IPS-18a (cell line): ENCODE data around the gene RGS18.
"Not testable (repeated sequence)": the region's sequence is repeated elsewhere in the genome, so short reads cannot be mapped to it uniquely, and the experiment has no call there.

Experiments
- H3K27ac ChIP-seq: one replicate; pipeline ENCODE4 v1.5.1; 2013; ENCODE audit warnings: low read length
- H3K27me3 ChIP-seq: one replicate; pipeline ENCODE4 v1.6.1; 2013; ENCODE audit warnings: mild to moderate bottlenecking, low read length; ENCODE audit not compliant: control insufficient read depth, insufficient read depth
- H3K36me3 ChIP-seq: one replicate; pipeline ENCODE4 v1.6.1; 2013; ENCODE audit warnings: low read depth, low read length; ENCODE audit not compliant: control insufficient read depth
- H3K4me1 ChIP-seq: one replicate; pipeline ENCODE4 v1.6.1; 2013; ENCODE audit warnings: low read depth, low read length; ENCODE audit not compliant: control insufficient read depth
- H3K4me3 ChIP-seq: one replicate; pipeline ENCODE4 v1.5.1; 2013; ENCODE audit warnings: low read length
- H3K9ac ChIP-seq: one replicate; pipeline ENCODE4 v1.6.1; 2013; ENCODE audit warnings: mild to moderate bottlenecking, low read length, moderate library complexity
- H3K9me3 ChIP-seq: one replicate; pipeline ENCODE4 v1.6.1; 2013; ENCODE audit warnings: low read depth, low read length; ENCODE audit not compliant: control insufficient read depth

Gene RGS18

GRCh38 chr1:192140382-192140781, 17.9 kb upstream of the RGS18 start:
- Histone ChIP-seq H3K27ac (no peak overlapping the region), H3K9ac (no peak overlapping the region), H3K4me3 (no peak overlapping the region), H3K27me3 (no peaks in the 10 kb centered on the region), H3K4me1 (no peaks in the 10 kb centered on the region), H3K36me3 (no peaks in the 10 kb centered on the region), H3K9me3 (no peaks in the 10 kb centered on the region)

GRCh38 chr1:192147221-192147620, 11.0 kb upstream of the RGS18 start:
- Histone ChIP-seq H3K27me3 (no peaks in the 10 kb centered on the region), H3K9me3 (no peaks in the 10 kb centered on the region), H3K27ac (no peak overlapping the region), H3K36me3 (no peaks in the 10 kb centered on the region), H3K4me1 (peaks cover 7% of the 10 kb centered on the region), H3K4me3 (no peak overlapping the region), H3K9ac (no peak overlapping the region)

- H3K9me3 ChIP-seq, result no peaks in the 10 kb centered on the region
- H3K36me3 ChIP-seq, result no peaks in the 10 kb centered on the region
- no peak overlapping the region for H3K27ac ChIP-seq
- peaks cover 7% of the 10 kb centered on the region for H3K4me1 ChIP-seq
- H3K4me3 ChIP-seq, result no peak overlapping the region
- H3K9ac ChIP-seq, result no peak overlapping the region
- H3K27me3 ChIP-seq, result no peaks in the 10 kb centered on the region
Observed at GRCh38 chr1:192147696-192148095, 10.6 kb upstream of the RGS18 start.

- no peak overlapping the region for H3K27ac ChIP-seq
Observed at GRCh38 chr1:192151176-192151575, 7.1 kb upstream of the RGS18 start.

GRCh38 chr1:192153276-192153675, 5.0 kb upstream of the RGS18 start:
- no peaks in the 10 kb centered on the region for H3K36me3 ChIP-seq

More at GRCh38 chr1:192151176-192151575, 7.1 kb upstream of the RGS18 start:
- Histone ChIP-seq H3K9me3 (no peaks in the 10 kb centered on the region), H3K4me1 (peaks cover 7% of the 10 kb centered on the region), H3K4me3 (no peak overlapping the region), H3K9ac (no peak overlapping the region), H3K36me3 (no peaks in the 10 kb centered on the region), H3K27me3 (no peaks in the 10 kb centered on the region)

GRCh38 chr1:192157067-192157466, 1.2 kb upstream of the RGS18 start:
- H3K27ac ChIP-seq, result no peak overlapping the region
- H3K4me1 ChIP-seq, result no peaks in the 10 kb centered on the region
- H3K9me3 ChIP-seq, result no peaks in the 10 kb centered on the region
- H3K27me3 ChIP-seq, result no peaks in the 10 kb centered on the region
- H3K4me3 ChIP-seq, result no peak overlapping the region
- H3K36me3 ChIP-seq, result no peaks in the 10 kb centered on the region
- H3K9ac ChIP-seq, result no peak overlapping the region

More at GRCh38 chr1:192153276-192153675, 5.0 kb upstream of the RGS18 start:
- peaks cover 7% of the 10 kb centered on the region for H3K4me1 ChIP-seq
- H3K9ac ChIP-seq, result no peak overlapping the region
- H3K27me3 ChIP-seq, result no peaks in the 10 kb centered on the region
- no peaks in the 10 kb centered on the region for H3K9me3 ChIP-seq
- no peak overlapping the region for H3K27ac ChIP-seq
- H3K4me3 ChIP-seq, result no peak overlapping the region

GRCh38 chr1:192159014-192159413, 752 bp downstream of the RGS18 start:
- H3K27me3 ChIP-seq, result no peaks in the 10 kb centered on the region
- H3K9me3 ChIP-seq, result no peaks in the 10 kb centered on the region
- H3K36me3 ChIP-seq, result no peaks in the 10 kb centered on the region
- no peak overlapping the region for H3K9ac ChIP-seq
- no peak overlapping the region for H3K4me3 ChIP-seq
- H3K4me1 ChIP-seq, result no peaks in the 10 kb centered on the region
- no peak overlapping the region for H3K27ac ChIP-seq

GRCh38 chr1:192159781-192160180, 1.5 kb downstream of the RGS18 start:
- Histone ChIP-seq H3K9ac (no peak overlapping the region), H3K27me3 (no peaks in the 10 kb centered on the region), H3K36me3 (no peaks in the 10 kb centered on the region), H3K9me3 (no peaks in the 10 kb centered on the region), H3K27ac (no peak overlapping the region), H3K4me1 (no peaks in the 10 kb centered on the region), H3K4me3 (no peak overlapping the region)

GRCh38 chr1:192160196-192160595, 1.9 kb downstream of the RGS18 start:
- Histone ChIP-seq H3K9ac (no peak overlapping the region), H3K36me3 (no peaks in the 10 kb centered on the region), H3K9me3 (no peaks in the 10 kb centered on the region), H3K27me3 (no peaks in the 10 kb centered on the region), H3K4me3 (no peak overlapping the region), H3K27ac (no peak overlapping the region), H3K4me1 (no peaks in the 10 kb centered on the region)

- H3K36me3 ChIP-seq, result no peaks in the 10 kb centered on the region
- no peak overlapping the region for H3K9ac ChIP-seq
- no peak overlapping the region for H3K4me3 ChIP-seq
- no peak overlapping the region for H3K27ac ChIP-seq
- no peaks in the 10 kb centered on the region for H3K9me3 ChIP-seq
- H3K27me3 ChIP-seq, result no peaks in the 10 kb centered on the region
- no peaks in the 10 kb centered on the region for H3K4me1 ChIP-seq
Observed at GRCh38 chr1:192161976-192162375, 3.7 kb downstream of the RGS18 start.

- Histone ChIP-seq H3K27me3 (no peaks in the 10 kb centered on the region), H3K9ac (no peak overlapping the region), H3K4me3 (no peak overlapping the region), H3K27ac (no peak overlapping the region), H3K9me3 (no peaks in the 10 kb centered on the region), H3K4me1 (no peaks in the 10 kb centered on the region), H3K36me3 (no peaks in the 10 kb centered on the region)
Observed at GRCh38 chr1:192162376-192162775, 4.1 kb downstream of the RGS18 start.

GRCh38 chr1:192165002-192165401, 6.7 kb downstream of the RGS18 start:
- H3K36me3 ChIP-seq, H3K9me3 ChIP-seq, H3K27ac ChIP-seq, H3K4me3 ChIP-seq, H3K27me3 ChIP-seq, H3K4me1 ChIP-seq, H3K9ac ChIP-seq: not testable (repeated sequence)
